HCT116 (cell line): ENCODE data around the gene CLPTM1L. TPM values are rescaled to one million over a fixed set of nuclear protein-coding genes. Genes with fewer than 3 reads are reported as not detected.
A peak's percentile ranks its signal among the peaks of the same experiment; 100 is the strongest.

Experiments used
- ATAC-seq: fragments of 200-7000 bp; cut with Tn5 transposase; 2 replicates; pipeline ENCODE4 v1.9.1; 2020; ENCODE audit warnings: mild to moderate bottlenecking, moderate library complexity
- BruUV-seq: library from RNA; stranded (reverse); fragments of 400-500 nt; replicated peaks from 2 replicates; lab custom pipeline; 2021; lab: Mats Ljungman, UMichigan
- CTCF ChIA-PET: fragments of 300-600 bp; sonication (Branson Sonifier 250); formaldehyde crosslinking; loops from one replicate; lab custom pipeline; 2021; ENCODE audit warnings: antibody characterized with exemption; lab: Charles Lee
- POLR2A ChIA-PET: fragments of 300-600, 350-600 bp; sonication (Branson Sonifier 250); formaldehyde crosslinking; loops from one replicate; lab custom pipeline; 2021; ENCODE audit warnings: antibody characterized with exemption; lab: Charles Lee
- RAD21 ChIA-PET, 2 experiments: fragments of 300-600 bp; sonication (Branson Sonifier 250); formaldehyde crosslinking; loops; one replicate each; lab custom pipeline; 2023; ENCODE audit warnings: low total read pairs in 2 of 2; ENCODE audit not compliant: uncharacterized antibody in 2 of 2, unreplicated experiment in 2 of 2, low non-redundant PET in 1 of 2; lab: Charles Lee
- DNase-seq: peaks from one replicate; pipeline ENCODE4 v3.0.0-alpha.2; 2010; ENCODE audit warnings: low read depth, low spot score
- H2AFZ ChIP-seq: fragments of 200-600 bp; shearing (Covaris generic), sonication (generic); 2 replicates; pipeline ENCODE4 v1.6.1; 2017; ENCODE audit warnings: low read depth, mixed run types, mixed read lengths, antibody characterized with exemption, low read length; ENCODE audit not compliant: poor library complexity, severe bottlenecking
- H3K27ac ChIP-seq: 2 replicates; pipeline ENCODE4 v1.5.1; 2012; ENCODE audit warnings: low read depth, low read length
- H3K27me3 ChIP-seq: fragments of 200-600 bp; sonication (generic); 2 replicates; pipeline ENCODE4 v1.6.1; 2016; ENCODE audit warnings: mixed run types, low read length, mixed read lengths; ENCODE audit not compliant: insufficient read depth
- H3K36me3 ChIP-seq, 2 experiments: fragments of 200-500 bp in 1 of 2; fragments of 200-600 bp in 1 of 2; sonication (Bioruptor generic) in 1 of 2; sonication (generic) in 1 of 2; 2 replicates each; pipeline versions ENCODE4 v1.5.1 to v1.6.1; 2014 to 2016; ENCODE audit warnings: low read length in 2 of 2, inconsistent platforms in 1 of 2, mixed read lengths in 1 of 2, mixed run types in 1 of 2; ENCODE audit not compliant: insufficient read depth in 2 of 2, control insufficient read depth in 1 of 2
- H3K4me1 ChIP-seq, 2 experiments: fragments of 200-600 bp in 1 of 2; sonication (generic) in 1 of 2; 2 replicates each; pipeline versions ENCODE4 v1.5.1 to v1.6.1; 2012 to 2017; ENCODE audit warnings: low read length in 2 of 2, inconsistent platforms in 1 of 2, mild to moderate bottlenecking in 1 of 2, mixed read lengths in 1 of 2, mixed run types in 1 of 2, moderate library complexity in 1 of 2; ENCODE audit not compliant: insufficient read depth in 2 of 2, control insufficient read depth in 1 of 2
- H3K4me2 ChIP-seq: fragments of 200-600 bp; sonication (generic); 2 replicates; pipeline ENCODE4 v1.6.1; 2017; ENCODE audit warnings: mixed run types, low read length, mixed read lengths
- H3K4me3 ChIP-seq, 2 experiments: fragments of 200-600 bp in 1 of 2; sonication (generic) in 1 of 2; replicated peaks in 1 of 2; 2 replicates each; pipeline ENCODE4 v1.5.1; 2011 to 2016; ENCODE audit warnings: low read length in 2 of 2, control low read depth in 1 of 2, low read depth in 1 of 2, mild to moderate bottlenecking in 1 of 2, mixed read lengths in 1 of 2, mixed run types in 1 of 2
- H3K79me2 ChIP-seq: fragments of 200-600 bp; sonication (generic); 2 replicates; pipeline ENCODE4 v1.6.1; 2017; ENCODE audit warnings: mild to moderate bottlenecking, mixed run types, low read length, moderate library complexity, mixed read lengths; ENCODE audit not compliant: insufficient read depth
- H3K9ac ChIP-seq: fragments of 200-600 bp; sonication (generic); 2 replicates; pipeline ENCODE4 v1.6.1; 2016; ENCODE audit warnings: low read length, mixed read lengths
- H3K9me2 ChIP-seq: fragments of 200-600 bp; sonication (generic), shearing (Covaris generic); 2 replicates; pipeline ENCODE4 v1.6.1; 2017; ENCODE audit warnings: mixed run types, mild to moderate bottlenecking, moderate library complexity; ENCODE audit not compliant: insufficient read depth
- H3K9me3 ChIP-seq, 2 experiments: fragments of 200-500 bp in 1 of 2; fragments of 200-600 bp in 1 of 2; sonication (Bioruptor generic) in 1 of 2; sonication (generic) in 1 of 2; 2 replicates each; pipeline ENCODE4 v1.6.1; 2014 to 2017; ENCODE audit warnings: low read length in 2 of 2, mixed read lengths in 2 of 2, inconsistent platforms in 1 of 2, low read depth in 1 of 2, mild to moderate bottlenecking in 1 of 2, mixed run types in 1 of 2, moderate library complexity in 1 of 2; ENCODE audit not compliant: control insufficient read depth in 1 of 2, insufficient read depth in 1 of 2
- H4K20me1 ChIP-seq: fragments of 200-600 bp; sonication (generic), shearing (Covaris generic); 2 replicates; pipeline ENCODE4 v1.6.1; 2017; ENCODE audit warnings: mixed run types, mild to moderate bottlenecking, moderate library complexity; ENCODE audit not compliant: insufficient read depth
- CBX3 ChIP-seq: IDR thresholded peaks from 2 replicates; pipeline ENCODE4 v1.6.1; 2012; ENCODE audit warnings: low read depth
- CEBPB ChIP-seq: IDR thresholded peaks from 2 replicates; pipeline ENCODE4 v1.6.1; 2012; ENCODE audit warnings: low read depth
- EGR1 ChIP-seq: IDR thresholded peaks from 2 replicates; pipeline ENCODE4 v1.6.1; 2012; ENCODE audit warnings: low read depth
- ELF1 ChIP-seq: IDR thresholded peaks from 2 replicates; pipeline ENCODE4 v1.6.1; 2012; ENCODE audit warnings: low read depth, borderline replicate concordance
- EZH2phosphoT487 ChIP-seq: fragments of 200-600 bp; IDR thresholded peaks from 2 replicates; pipeline ENCODE4 v1.6.1; 2018; ENCODE audit warnings: antibody characterized with exemption, borderline replicate concordance
- FOSL1 ChIP-seq: IDR thresholded peaks from 2 replicates; pipeline ENCODE4 v1.6.1; 2012; ENCODE audit warnings: low read depth
- JUND ChIP-seq: IDR thresholded peaks from 2 replicates; pipeline ENCODE4 v1.6.1; 2012
- POLR2A ChIP-seq: IDR thresholded peaks from 2 replicates; pipeline ENCODE4 v1.7.0; 2011; ENCODE audit warnings: borderline replicate concordance; ENCODE audit not compliant: insufficient read depth, insufficient read length; ENCODE audit errors: extremely low read depth
- POLR2AphosphoS5 ChIP-seq: IDR thresholded peaks from 2 replicates; pipeline ENCODE4 v1.6.1; 2011; ENCODE audit warnings: mild to moderate bottlenecking, low read depth, low read length, moderate library complexity
- SIN3A ChIP-seq: IDR thresholded peaks from 2 replicates; pipeline ENCODE4 v1.6.1; 2012; ENCODE audit warnings: low read depth
- SP1 ChIP-seq: IDR thresholded peaks from 2 replicates; pipeline ENCODE4 v1.6.1; 2012; ENCODE audit warnings: low read depth
- SRF ChIP-seq: IDR thresholded peaks from 2 replicates; pipeline ENCODE4 v1.6.1; 2012; ENCODE audit warnings: low read depth
- YY1 ChIP-seq: IDR thresholded peaks from 2 replicates; pipeline ENCODE4 v1.6.1; 2011; ENCODE audit warnings: low read length, low read depth, moderate library complexity, mild to moderate bottlenecking; ENCODE audit not compliant: insufficient replicate concordance; ENCODE audit errors: extremely low read depth
- ZNF274 ChIP-seq: fragments of 200-500 bp; sonication (Bioruptor generic); IDR thresholded peaks from 2 replicates; pipeline ENCODE4 v1.6.1; 2014; ENCODE audit warnings: mild to moderate bottlenecking, low read depth, low read length, inconsistent platforms
- intact Hi-C: fragments of 100-400 bp; cut with micrococcal nuclease; formaldehyde crosslinking; loops from 2 replicates; pipeline ENCODE4 v1.10.0; 2022
- total RNA-seq: library from RNA; stranded (reverse); gene quantifications from one replicate; pipeline ENCODE4 v1.2.1, GENCODE V29; 2021; ENCODE audit not compliant: unreplicated experiment
- TF ChIP-seq, protein P1 (sequence below): IDR thresholded peaks from 2 replicates; pipeline ENCODE4 v1.6.1; 2012
- TF ChIP-seq, protein P2 (sequence below): IDR thresholded peaks from 2 replicates; pipeline ENCODE4 v1.6.1; 2012; ENCODE audit warnings: low read depth

Gene CLPTM1L
- total RNA-seq, 1 experiment from 2014 or later: 98.4 TPM

DNA sequence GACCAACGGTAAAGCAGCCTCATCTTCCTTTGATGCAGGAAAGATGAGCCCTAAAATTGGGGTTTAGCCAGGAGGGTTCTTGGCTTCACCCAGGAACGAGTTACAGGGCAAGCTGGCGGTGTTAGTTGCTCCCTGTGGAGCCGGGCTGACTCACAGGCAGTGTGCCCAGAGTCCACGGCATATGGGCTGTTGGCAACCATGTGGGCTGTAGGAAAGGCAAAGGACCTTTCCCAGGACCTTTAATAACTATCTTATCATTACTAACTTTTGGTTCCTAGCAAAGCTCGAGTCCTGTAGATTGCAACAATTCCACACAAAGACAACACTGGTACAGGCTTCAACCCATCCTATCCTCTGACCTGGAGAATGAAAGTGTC, 29.8 kb upstream of the CLPTM1L start:
- no peak for TF ChIP-seq EGR1
- TF ChIP-seq, protein P1, sequence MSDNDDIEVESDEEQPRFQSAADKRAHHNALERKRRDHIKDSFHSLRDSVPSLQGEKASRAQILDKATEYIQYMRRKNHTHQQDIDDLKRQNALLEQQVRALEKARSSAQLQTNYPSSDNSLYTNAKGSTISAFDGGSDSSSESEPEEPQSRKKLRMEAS: peak; percentile 32; the same call in 1 of the 2 replicates
- Histone ChIP-seq H3K9ac (no peak overlapping the region), H3K27ac (no peak overlapping the region), H3K4me2 (peak overlapping the region; percentile 20; the same call in 1 of the 2 replicates), H3K4me1 (peaks cover 17 to 32% of the 10 kb centered on the region in 2 experiments), H3K9me3 (no peaks in the 10 kb centered on the region; a peak in 1 of 4 replicates), H3K79me2 (no peaks in the 10 kb centered on the region), H2AFZ (no peak overlapping the region), H3K36me3 (no peaks in the 10 kb centered on the region), H3K27me3 (no peaks in the 10 kb centered on the region), H3K9me2 (no peaks in the 10 kb centered on the region), H3K4me3 (no peak overlapping the region), H4K20me1 (no peaks in the 10 kb centered on the region)
- intact Hi-C loops: no loop called here
- DNase-seq (no peak), ATAC-seq (peak; percentile 65)
- ChIA-PET POLR2A (interaction anchor here (0.6 kb wide), 1 partner anchor 871 kb away, joined by 3 read pairs; no protein-coding TSS in a partner anchor), CTCF (no interaction called here), RAD21 (no interaction called here)
- BruUV-seq: no TSS peak

DNA sequence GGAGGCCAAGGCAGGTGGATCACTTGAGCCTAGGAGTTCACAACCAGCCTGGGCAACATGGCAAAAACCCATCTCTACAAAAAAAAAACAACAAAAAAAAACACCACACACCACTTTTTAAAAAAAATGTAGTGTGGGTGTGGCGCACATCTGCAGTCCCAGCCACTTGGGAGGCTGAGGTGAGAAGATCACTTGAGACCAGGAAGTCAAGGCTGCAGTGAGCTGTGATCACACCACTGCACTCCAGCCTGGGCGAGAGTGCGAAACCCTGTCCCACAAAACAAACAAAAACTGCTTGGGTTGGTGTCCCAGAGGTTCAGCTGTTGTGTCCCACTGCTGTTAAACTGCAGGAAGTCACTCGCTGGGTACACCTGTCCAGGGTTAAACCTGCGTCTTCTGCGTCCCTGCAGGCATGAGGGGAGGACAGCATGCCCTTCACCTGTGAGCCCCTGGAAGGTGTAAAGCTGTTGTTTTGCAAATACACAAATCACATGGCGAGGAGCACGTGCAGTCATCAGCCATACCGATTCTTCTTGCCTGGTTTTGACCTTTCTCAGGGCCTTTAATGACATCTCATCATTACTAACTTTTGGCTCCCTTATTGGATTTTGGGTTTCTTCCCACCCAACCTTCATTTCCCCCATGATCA, 29.3 kb upstream of the CLPTM1L start:
- Histone ChIP-seq H3K4me2 (peak overlapping the region; percentile 20; the same call in 1 of the 2 replicates), H3K9ac (no peak overlapping the region), H3K36me3 (no peaks in the 10 kb centered on the region), H3K79me2 (no peaks in the 10 kb centered on the region), H2AFZ (no peak overlapping the region), H3K27me3 (no peaks in the 10 kb centered on the region), H4K20me1 (no peaks in the 10 kb centered on the region), H3K4me1 (peaks cover 17 to 32% of the 10 kb centered on the region in 2 experiments), H3K9me2 (no peaks in the 10 kb centered on the region), H3K27ac (no peak overlapping the region), H3K9me3 (no peaks in the 10 kb centered on the region), H3K4me3 (no peak overlapping the region)
- ChIA-PET POLR2A (no interaction called here), RAD21 (no interaction called here), CTCF (no interaction called here)
- ATAC-seq (no peak), DNase-seq (no peak)
- BruUV-seq: no TSS peak
- intact Hi-C loops: no loop called here
- no peak for TF ChIP-seq FOSL1
- TF ChIP-seq CBX3: no peak
- TF ChIP-seq CEBPB: no peak
- no peak for TF ChIP-seq YY1
- TF ChIP-seq SIN3A: no peak
- no peak for TF ChIP-seq EZH2phosphoT487
- TF ChIP-seq ELF1: no peak
- no peak for TF ChIP-seq POLR2A
- no peak for TF ChIP-seq ZNF274
- no peak for TF ChIP-seq SRF
- no peak for TF ChIP-seq JUND
- TF ChIP-seq SP1: no peak
- no peak for TF ChIP-seq POLR2AphosphoS5
- TF ChIP-seq, protein P1: no peak; the same call in 1 of the 2 replicates
- TF ChIP-seq, protein P2, sequence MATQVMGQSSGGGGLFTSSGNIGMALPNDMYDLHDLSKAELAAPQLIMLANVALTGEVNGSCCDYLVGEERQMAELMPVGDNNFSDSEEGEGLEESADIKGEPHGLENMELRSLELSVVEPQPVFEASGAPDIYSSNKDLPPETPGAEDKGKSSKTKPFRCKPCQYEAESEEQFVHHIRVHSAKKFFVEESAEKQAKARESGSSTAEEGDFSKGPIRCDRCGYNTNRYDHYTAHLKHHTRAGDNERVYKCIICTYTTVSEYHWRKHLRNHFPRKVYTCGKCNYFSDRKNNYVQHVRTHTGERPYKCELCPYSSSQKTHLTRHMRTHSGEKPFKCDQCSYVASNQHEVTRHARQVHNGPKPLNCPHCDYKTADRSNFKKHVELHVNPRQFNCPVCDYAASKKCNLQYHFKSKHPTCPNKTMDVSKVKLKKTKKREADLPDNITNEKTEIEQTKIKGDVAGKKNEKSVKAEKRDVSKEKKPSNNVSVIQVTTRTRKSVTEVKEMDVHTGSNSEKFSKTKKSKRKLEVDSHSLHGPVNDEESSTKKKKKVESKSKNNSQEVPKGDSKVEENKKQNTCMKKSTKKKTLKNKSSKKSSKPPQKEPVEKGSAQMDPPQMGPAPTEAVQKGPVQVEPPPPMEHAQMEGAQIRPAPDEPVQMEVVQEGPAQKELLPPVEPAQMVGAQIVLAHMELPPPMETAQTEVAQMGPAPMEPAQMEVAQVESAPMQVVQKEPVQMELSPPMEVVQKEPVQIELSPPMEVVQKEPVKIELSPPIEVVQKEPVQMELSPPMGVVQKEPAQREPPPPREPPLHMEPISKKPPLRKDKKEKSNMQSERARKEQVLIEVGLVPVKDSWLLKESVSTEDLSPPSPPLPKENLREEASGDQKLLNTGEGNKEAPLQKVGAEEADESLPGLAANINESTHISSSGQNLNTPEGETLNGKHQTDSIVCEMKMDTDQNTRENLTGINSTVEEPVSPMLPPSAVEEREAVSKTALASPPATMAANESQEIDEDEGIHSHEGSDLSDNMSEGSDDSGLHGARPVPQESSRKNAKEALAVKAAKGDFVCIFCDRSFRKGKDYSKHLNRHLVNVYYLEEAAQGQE: no peak
